ENCODE results near the gene ZNF557.
"Not testable (repeated sequence)": the region's sequence is repeated elsewhere in the genome, so short reads cannot be mapped to it uniquely, and the experiment has no call there.

DNA sequence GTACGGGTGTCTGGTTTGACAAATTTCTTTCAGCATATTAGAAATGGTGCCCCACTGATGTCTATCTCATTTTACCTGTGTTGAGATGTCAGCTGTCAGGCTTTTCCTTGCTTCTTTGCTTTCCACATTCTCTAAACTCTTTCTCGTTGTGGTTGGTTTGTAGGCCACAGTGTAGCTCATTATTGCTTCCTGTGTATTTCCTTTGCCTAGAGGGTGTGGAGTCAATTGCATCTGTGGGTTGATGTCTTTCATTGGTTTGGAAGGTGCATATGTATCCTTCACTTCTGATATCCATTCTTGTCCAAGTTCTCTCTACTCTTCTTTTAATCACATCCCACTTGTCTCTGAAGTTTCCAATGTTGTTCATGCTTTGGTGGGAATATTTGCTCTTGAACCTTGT, 27.9 kb upstream of the ZNF557 start:
- TF ChIP-seq, protein P1, sequence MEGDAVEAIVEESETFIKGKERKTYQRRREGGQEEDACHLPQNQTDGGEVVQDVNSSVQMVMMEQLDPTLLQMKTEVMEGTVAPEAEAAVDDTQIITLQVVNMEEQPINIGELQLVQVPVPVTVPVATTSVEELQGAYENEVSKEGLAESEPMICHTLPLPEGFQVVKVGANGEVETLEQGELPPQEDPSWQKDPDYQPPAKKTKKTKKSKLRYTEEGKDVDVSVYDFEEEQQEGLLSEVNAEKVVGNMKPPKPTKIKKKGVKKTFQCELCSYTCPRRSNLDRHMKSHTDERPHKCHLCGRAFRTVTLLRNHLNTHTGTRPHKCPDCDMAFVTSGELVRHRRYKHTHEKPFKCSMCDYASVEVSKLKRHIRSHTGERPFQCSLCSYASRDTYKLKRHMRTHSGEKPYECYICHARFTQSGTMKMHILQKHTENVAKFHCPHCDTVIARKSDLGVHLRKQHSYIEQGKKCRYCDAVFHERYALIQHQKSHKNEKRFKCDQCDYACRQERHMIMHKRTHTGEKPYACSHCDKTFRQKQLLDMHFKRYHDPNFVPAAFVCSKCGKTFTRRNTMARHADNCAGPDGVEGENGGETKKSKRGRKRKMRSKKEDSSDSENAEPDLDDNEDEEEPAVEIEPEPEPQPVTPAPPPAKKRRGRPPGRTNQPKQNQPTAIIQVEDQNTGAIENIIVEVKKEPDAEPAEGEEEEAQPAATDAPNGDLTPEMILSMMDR (conservative IDR thresholded peaks at IDR 0.05; ENCODE audit: low read depth, low read length) = not testable (repeated sequence)
- TF ChIP-seq EZH2 (IDR thresholded peaks at IDR 0.05; ENCODE audit: borderline replicate concordance, low read depth, low read length, poor library complexity, severe bottlenecking) = not testable (repeated sequence)
